Mesodermal cell (in vitro differentiated cells): ENCODE data around the gene COL4A2.

Experiments
- H3K27ac ChIP-seq: 2 replicates; pipeline ENCODE4 v1.7.0; 2013; ENCODE audit warnings: mild to moderate bottlenecking, low read depth, low read length, moderate library complexity; ENCODE audit not compliant: severe bottlenecking
- H3K36me3 ChIP-seq: 2 replicates; pipeline ENCODE4 v1.7.1; 2013; ENCODE audit warnings: mild to moderate bottlenecking, low read length, moderate library complexity; ENCODE audit not compliant: control insufficient read depth, insufficient read depth
- H3K4me1 ChIP-seq: one replicate; pipeline ENCODE4 v1.7.1; 2013; ENCODE audit warnings: mild to moderate bottlenecking, low read length; ENCODE audit not compliant: insufficient read depth, control insufficient read depth, poor library complexity, severe bottlenecking
- H3K4me3 ChIP-seq: 2 replicates; pipeline ENCODE4 v1.7.0; 2013; ENCODE audit warnings: low read length, control low read depth, mild to moderate bottlenecking; ENCODE audit not compliant: insufficient read depth, poor library complexity, severe bottlenecking; ENCODE audit errors: extremely low read depth
- H3K9me3 ChIP-seq: 2 replicates; pipeline ENCODE4 v1.7.1; 2013; ENCODE audit warnings: mild to moderate bottlenecking, low read length, moderate library complexity; ENCODE audit not compliant: control insufficient read depth
- WGBS, 2 experiments: methylation state at CpG; one replicate each; pipeline ENCODE4 v1.1.5; 2013; ENCODE audit warnings: missing lambda C conversion rate in 2 of 2; ENCODE audit not compliant: insufficient coverage in 2 of 2; 5-methylcytosine and 5-hydroxymethylcytosine counted together

The COL4A2 gene

GRCh38 chr13:110555601-110556223 is 248.6 kb downstream of the COL4A2 start:
- Histone ChIP-seq H3K4me3 (no peak overlapping the region), H3K36me3 (no peaks in the 10 kb centered on the region), H3K9me3 (no peaks in the 10 kb centered on the region), H3K27ac (no peak overlapping the region), H3K4me1 (peaks cover 11% of the 10 kb centered on the region)
- 94 to 95% methylated on average over 14 to 15 of the region's 16 CpGs for WGBS, 2 experiments

GRCh38 chr13:110556224-110556606 is 249.1 kb downstream of the COL4A2 start:
- Histone ChIP-seq H3K36me3 (no peaks in the 10 kb centered on the region), H3K27ac (no peak overlapping the region), H3K4me1 (peaks cover 7% of the 10 kb centered on the region), H3K4me3 (no peak overlapping the region), H3K9me3 (no peaks in the 10 kb centered on the region)
- WGBS, 2 experiments: 89 to 100% methylated on average over 1 of the region's 1 CpG

- Histone ChIP-seq H3K36me3 (no peaks in the 10 kb centered on the region), H3K4me1 (peaks cover 5% of the 10 kb centered on the region), H3K9me3 (no peaks in the 10 kb centered on the region), H3K27ac (no peak overlapping the region), H3K4me3 (no peak overlapping the region)
- 90 to 97% methylated on average over 4 of the region's 5 CpGs for WGBS, 2 experiments
Observed at GRCh38 chr13:110557082-110557481, 250.0 kb downstream of the COL4A2 start.

GRCh38 chr13:110557610-110558305 is 250.7 kb downstream of the COL4A2 start:
- H3K4me1 ChIP-seq: peaks cover 5% of the 10 kb centered on the region
- H3K9me3 ChIP-seq: no peaks in the 10 kb centered on the region
- H3K4me3 ChIP-seq: no peak overlapping the region
- H3K27ac ChIP-seq: no peak overlapping the region
- WGBS, 2 experiments: 92 to 97% methylated on average over 12 to 22 of the region's 23 CpGs
- H3K36me3 ChIP-seq: no peaks in the 10 kb centered on the region

- WGBS, 2 experiments: 81% methylated on average over 12 to 13 of the region's 15 CpGs
- H3K4me3 ChIP-seq: no peak overlapping the region
- H3K4me1 ChIP-seq: peaks cover 5% of the 10 kb centered on the region
- H3K9me3 ChIP-seq: no peaks in the 10 kb centered on the region
- H3K27ac ChIP-seq: no peak overlapping the region
- H3K36me3 ChIP-seq: no peaks in the 10 kb centered on the region
Observed at GRCh38 chr13:110559429-110559943, 252.4 kb downstream of the COL4A2 start.

- no peaks in the 10 kb centered on the region for H3K9me3 ChIP-seq
- no peak overlapping the region for H3K4me3 ChIP-seq
- H3K27ac ChIP-seq: no peak overlapping the region
- no peaks in the 10 kb centered on the region for H3K36me3 ChIP-seq
- whole genome bisulfite sequencing, 2 experiments: 91 to 93% methylated on average over 4 to 5 of the region's 6 CpGs
- peaks cover 5% of the 10 kb centered on the region for H3K4me1 ChIP-seq
Observed at GRCh38 chr13:110559986-110560385, 252.9 kb downstream of the COL4A2 start.

- 0 to 6% methylated on average over 14 to 28 of the region's 29 CpGs for WGBS, 2 experiments
- H3K27ac ChIP-seq: peak overlapping the region; percentile 2
- peak overlapping the region; percentile 66 for H3K4me3 ChIP-seq
- H3K9me3 ChIP-seq: no peaks in the 10 kb centered on the region
- no peaks in the 10 kb centered on the region for H3K36me3 ChIP-seq
- peaks cover 5% of the 10 kb centered on the region for H3K4me1 ChIP-seq
Observed at GRCh38 chr13:110560601-110561343, 253.7 kb downstream of the COL4A2 start.

- H3K4me3 ChIP-seq: peak within 1 kb of the TSS; percentile 66
- peak within 1 kb of the TSS; percentile 29 for H3K27ac ChIP-seq
- no peaks in the 10 kb centered on the region for H3K36me3 ChIP-seq
- H3K9me3 ChIP-seq: no peaks in the 10 kb centered on the region
- peaks cover 5% of the 10 kb centered on the region for H3K4me1 ChIP-seq
- WGBS, 2 experiments: 0 to 1% methylated on average over 24 to 40 of the region's 79 CpGs
Observed at GRCh38 chr13:110561344-110562035, 254.4 kb downstream of the COL4A2 start, which contains the start of gene RAB20. Gene RAB20 (minus strand): TSS chr13:110561722. CDS start chr13:110561519, 203 bp downstream.

GRCh38 chr13:110562036-110562597 is 255.0 kb downstream of the COL4A2 start:
- 24 to 57% methylated on average over 11 to 22 of the region's 24 CpGs for WGBS, 2 experiments
- H3K27ac ChIP-seq: peak overlapping the region; percentile 29
- peak overlapping the region; percentile 66 for H3K4me3 ChIP-seq
- no peaks in the 10 kb centered on the region for H3K9me3 ChIP-seq
- H3K36me3 ChIP-seq: no peaks in the 10 kb centered on the region
- H3K4me1 ChIP-seq: peaks cover 5% of the 10 kb centered on the region
